GM18907 (cell line): Measurements from ENCODE around the gene PPP1R3C.

Experiments
- ATAC-seq: cut with Tn5 transposase; IDR thresholded peaks from one replicate; pipeline ENCODE4 v1.9.1; 2021; ENCODE audit warnings: mild to moderate bottlenecking, moderate library complexity; ENCODE audit not compliant: unreplicated experiment

The PPP1R3C gene

DNA sequence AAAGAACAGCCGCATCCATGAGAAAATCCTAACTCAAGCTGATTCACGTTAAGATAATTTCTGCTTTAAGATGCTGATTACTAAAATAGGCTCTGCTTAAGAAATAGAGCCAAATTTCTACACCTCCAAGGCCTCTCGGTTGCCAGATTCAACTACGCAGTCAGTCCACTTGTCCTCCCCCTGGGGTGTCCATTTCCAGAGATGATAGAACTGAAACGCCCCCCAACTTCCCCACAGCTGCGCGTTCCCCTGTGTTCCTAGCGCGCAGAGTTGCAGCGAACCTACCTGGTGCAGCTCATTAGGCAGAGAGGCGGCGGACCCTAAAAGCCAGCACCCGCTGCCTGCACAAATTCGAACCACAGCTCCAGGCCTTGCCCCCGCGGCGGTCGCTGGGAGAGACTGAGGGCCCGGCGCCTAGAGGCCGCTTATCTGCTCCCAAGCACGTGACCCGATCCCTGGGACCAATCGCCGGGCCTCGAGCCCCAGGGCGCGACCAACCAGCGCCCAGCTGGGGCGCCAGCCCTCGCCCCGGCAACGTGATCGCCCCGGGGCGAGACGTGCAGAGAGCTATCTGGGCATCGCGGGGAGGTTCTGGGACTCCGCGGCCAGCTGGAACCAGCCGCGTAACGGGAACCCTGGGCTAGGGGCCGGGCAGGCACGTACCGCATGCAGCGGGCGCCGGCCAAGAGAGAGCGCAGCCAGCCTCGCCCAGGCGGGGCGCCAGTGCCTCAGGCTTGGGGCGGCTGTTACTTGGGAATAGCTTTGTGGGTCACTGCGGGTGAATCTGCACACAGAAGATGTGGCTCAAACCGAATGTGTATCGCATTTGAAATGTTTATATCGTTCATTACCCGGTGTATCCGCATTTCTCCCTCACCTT is at the start of gene PPP1R3C:
PPP1R3C (minus strand) TSS at position 401 of the 880 bp plus-strand sequence; CDS start at position 299, 102 bp downstream.
- ATAC-seq, result peak; percentile 77

DNA sequence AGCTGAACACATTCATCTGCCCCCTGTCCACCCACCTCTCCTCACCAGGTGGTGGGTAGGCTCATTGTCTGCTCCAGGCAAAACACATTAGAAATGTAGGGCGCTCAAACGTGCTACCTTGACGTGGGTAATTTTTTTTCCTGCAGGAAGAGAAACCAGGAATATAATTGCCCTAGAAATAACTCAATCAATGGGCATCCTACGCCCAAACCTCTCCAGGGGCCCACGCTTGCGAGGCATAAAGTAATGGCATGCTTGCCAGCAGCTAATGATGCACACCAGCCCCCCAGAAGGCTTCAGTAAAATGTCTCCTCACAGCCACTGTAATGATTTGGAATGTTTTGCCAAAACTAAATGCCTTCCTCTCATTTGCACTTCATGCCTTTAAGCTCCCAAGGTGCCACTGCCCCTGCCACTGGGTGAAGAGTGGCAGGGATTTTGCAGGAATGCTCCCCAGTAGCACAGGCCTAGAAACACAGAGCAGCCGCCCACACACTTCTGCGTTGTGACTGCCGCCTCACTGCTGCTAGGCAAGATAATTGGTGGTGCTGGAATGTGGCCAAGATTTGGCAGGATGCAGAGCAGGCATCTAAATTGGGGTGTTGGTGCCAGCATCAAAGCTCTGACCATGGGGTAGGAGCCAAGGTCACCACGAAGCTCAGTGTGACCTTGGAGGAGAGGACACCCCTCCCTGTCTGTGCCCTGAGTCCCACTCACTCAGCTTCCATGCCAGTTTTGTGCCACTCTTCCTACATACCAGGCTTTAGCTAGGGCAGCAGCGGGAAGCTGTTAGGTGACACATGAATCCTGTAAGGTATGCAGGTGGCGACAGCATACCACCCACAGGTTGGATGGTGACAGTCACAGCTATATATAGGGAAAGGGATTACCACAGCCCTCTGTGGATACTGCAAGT is 48.7 kb upstream of the PPP1R3C start:
- no peak for ATAC-seq

DNA sequence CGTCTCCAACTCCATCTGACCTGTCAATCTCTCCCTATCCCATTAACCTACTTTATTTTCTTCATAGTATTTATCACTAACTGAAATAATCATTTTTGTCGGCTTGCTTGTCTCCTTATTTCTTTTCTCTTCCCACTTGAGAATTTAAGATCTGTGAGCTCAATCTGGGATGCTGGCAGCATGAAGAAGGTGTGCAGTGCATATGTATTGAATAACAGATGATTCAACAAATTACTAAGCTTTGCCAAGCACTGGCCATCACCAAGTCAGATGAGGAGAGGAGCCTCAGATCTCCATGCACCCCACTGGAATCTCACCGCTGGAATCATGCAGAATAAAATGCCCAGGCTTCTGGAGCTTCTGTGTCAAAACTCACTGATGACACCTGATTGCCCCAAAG is 47.6 kb upstream of the PPP1R3C start:
- ATAC-seq, result no peak

DNA sequence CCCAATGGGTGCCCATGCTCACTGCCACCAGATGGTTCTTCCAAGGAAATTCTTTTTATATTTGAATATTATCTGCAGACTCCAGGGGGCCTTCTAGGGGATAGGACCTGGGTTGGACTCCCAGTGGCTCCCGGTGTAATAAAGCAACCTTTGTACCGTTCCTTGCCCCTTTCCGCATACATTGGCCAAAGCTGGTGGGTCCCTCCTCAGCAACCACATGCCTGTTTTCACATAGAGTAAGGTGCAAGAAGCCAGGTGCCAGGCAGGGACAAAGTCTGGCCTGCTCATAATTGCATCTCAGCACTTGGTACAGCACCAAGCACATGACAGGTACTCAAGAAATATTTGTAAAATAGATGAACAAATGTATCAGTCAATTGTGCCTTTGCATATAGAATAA is 46.4 kb upstream of the PPP1R3C start:
- no peak for ATAC-seq

DNA sequence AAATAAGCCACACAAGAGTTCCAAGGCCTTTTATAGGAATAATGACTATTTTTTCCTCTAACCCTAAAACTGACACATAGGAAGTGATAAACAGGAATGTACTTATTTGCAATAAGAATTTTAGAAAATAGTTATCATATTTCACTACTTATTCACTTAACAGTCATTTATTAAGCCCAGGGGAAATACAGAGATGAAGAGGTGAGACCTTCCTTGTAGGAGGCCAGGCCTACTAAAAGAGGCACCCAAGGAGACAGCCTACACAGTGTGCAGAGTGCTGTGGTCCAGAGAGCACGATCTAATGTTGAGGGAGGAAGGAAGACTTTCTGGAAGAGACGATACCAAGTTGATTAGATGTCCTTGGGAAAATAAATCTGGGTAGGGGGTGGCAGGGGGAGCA is 45.0 kb upstream of the PPP1R3C start:
- ATAC-seq, result no peak

DNA sequence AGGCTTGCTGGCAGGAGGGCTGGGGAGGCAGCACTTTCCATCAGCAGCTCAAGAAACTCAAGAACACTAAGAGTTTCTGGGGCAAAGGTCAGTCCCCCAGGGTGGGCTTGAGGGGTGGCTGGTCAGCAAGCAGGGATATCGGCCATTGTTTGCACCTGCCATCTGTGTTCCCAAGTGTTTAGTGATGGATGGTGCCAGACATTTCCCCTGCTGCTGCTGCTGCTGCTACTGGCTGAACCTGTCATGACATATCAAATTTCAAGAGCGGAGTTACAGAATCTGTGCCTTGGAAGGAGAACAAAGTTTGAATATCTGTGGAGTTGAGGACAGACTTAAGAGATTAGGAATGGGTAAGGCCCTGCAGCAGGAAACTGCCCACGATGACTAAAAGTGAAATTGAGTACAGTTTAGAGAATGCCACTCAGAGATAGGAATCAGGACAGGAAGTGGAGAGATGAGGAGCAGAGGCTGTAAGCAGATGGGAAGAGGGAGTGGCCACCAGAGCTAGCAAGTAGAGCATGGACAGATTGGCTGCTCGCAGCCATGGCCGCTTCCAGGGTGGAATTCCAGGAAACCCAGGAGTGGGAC is 39.2 kb upstream of the PPP1R3C start:
- ATAC-seq, result no peak

DNA sequence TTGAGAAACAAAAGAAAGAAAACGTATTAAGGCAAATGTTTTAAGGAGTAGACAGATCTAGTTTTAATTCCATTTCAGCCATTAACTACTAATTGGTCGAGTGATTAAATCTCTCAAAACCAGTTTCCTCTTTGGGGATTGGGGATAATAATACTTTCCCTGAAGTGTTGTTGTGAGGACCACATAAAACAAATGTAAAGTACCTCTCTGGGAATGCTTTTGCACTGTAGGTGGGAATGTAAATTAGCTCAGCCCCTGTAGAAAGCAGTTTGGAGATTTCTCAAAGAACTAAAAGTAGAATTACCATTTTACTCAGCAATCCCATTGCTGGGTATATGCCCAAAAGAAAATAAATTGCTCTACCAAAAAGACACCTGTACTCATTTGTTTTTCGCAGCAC is 36.0 kb upstream of the PPP1R3C start:
- ATAC-seq, result no peak

DNA sequence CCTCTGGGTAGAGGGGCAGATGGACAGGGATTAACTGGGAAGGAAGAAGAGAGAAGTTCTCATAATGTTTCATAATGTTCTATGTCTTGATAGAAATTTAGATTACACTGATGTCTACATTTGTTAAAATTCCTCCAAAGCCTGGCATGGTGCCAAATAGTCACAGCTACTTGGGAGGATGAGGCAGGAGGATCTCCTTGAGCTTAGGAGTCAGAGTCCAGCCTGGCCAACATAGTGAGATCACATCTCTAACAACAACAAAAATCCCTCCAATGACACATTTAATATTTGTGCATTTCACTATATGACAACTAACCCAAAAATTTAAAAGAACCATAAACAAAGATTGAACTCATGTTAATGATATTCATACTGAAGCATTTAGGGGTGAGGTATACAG is 33.0 kb upstream of the PPP1R3C start:
- no peak for ATAC-seq

DNA sequence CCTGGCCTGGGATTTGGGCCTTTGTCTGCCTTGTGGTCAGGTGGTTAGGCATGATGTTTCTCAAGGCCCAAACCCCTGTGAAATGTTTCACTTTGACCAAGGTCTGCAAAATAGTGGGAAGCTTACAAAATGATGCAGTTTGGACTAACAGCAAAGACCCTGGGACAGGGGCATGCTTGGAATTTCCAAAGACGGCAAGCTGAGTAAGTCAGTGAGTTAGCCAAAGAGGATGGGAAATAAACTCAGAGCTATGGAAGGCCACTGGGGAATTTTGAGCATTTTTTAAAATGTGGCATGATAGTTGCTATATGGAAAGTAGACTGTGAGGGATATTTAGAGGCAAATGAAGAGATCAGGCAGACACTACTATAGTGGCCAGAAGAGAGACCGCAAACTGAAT is 31.6 kb upstream of the PPP1R3C start:
- no peak for ATAC-seq

DNA sequence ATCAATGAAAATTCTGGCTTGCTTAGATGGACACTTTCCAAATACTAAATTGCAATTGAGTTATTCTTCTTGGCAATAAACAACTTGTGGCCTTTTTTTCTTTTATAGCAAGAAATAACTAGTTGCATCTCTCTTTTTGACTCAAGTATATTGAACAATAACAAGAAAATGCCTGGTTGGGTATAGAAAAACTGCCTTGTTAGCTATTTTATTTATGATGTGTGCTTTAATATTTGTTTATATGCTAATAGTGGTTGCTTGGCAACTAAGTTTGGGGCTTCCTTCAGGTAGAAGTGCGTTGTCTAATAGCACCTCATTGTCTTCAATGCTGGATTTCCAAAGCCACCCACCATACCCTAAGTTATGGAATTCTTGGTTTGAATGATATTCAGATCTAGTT is 30.1 kb upstream of the PPP1R3C start:
- no peak for ATAC-seq

DNA sequence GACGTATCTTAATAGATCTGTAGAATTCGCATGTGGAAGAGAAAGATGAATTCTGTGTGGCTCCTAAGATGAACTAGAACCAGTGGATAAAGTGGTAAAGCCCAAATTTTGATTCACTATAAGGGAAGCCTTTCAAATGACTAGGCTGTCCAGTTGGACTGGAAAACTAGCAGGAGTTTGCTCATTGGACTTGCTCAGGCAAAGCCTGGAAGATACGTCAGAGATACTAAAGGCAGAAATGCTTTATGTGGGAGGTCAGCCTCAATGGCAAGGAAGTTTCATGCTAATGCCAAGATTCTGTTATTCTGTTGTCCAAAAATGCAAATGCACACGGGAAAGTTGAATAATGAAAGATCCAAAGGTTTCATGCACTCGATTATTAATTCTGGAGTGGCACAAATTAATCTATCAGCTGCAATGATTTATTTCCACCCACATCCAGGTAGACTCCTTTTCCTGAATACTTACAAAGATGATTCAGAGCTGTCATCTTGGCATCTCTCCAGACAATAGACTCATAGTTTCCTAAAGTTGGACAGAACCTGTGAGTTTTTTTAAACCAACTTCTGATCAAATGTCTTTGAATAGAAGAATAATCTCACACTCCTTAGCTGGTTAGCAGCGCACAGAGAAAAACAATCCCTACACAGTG is 20.5 kb upstream of the PPP1R3C start:
- ATAC-seq, result no peak

DNA sequence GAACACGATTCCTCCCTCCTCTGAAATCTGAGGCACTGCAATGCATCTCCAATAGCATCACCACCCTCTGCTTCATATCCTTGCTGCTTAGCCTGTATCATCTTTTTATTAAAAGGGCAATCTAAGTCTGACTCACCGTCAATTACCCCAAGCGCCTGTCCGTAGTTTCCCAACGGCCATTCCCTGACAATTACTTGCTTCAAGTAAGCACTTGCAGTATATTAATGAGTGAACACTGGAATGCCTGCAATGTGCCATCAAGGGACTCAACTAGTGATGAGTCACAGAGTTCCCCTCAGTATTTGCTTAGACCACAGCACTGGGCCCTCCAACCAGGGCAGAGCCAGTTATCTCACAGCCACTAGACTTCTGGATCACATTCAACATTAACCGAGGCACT is 19.5 kb upstream of the PPP1R3C start:
- no peak for ATAC-seq

DNA sequence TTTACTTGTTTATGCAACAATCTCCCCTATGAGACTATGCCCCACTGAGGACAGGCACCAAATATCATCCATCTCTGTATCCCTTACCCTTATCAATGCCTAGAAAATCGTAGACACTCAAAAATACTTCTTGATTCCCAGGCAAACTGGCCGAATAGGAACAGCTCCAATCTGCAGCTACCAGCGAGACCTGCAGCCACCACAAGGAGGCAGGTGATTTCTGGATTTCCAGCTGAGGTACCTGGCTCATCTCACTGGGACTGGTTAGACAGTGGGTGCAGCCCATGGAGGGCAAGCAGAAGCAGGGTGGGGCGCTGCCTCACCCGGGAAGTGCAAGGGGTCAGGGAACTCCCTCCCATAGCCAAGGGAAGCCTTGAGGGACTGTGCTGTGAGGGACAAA is 10.8 kb upstream of the PPP1R3C start:
- no peak for ATAC-seq

DNA sequence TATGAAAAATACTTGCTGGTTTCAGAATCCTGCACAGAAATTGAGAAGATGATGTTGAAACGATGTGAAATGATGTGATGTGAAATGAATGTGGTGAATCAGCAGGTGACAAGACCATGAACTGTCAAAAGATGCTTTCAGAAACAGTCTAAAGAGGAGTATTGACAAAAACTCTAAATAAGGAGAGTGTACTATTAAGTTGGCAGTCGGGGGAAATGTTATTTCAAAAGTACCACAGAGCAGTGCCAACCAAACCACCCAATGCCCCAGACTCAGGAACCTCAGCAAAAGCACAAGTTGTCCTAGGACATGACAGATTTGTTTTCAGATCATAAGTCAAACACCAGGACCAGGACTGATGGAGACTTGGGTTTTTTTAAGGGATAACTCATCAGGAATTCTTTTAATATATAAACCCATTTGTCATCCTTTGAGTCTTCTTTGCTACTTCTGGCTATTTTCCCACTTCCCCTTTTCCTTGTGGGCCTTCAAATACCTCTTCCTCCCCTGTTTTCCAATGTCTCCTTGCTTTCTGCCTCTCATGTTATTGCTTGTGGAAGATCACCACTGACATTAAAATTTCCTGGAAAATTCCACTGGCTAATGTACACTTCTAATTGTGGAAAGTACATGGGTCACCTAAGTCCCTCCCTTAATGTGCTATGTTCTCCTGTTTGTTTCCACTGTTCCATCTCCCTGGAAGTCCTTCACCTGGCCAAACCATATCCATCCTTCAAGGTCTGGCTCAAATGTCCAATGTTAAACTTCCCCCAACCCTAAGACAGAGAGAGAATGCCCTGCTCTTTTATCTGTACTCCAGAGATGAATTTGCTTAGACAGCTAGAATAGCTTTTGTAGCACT is 10.2 kb upstream of the PPP1R3C start:
- ATAC-seq, result no peak

DNA sequence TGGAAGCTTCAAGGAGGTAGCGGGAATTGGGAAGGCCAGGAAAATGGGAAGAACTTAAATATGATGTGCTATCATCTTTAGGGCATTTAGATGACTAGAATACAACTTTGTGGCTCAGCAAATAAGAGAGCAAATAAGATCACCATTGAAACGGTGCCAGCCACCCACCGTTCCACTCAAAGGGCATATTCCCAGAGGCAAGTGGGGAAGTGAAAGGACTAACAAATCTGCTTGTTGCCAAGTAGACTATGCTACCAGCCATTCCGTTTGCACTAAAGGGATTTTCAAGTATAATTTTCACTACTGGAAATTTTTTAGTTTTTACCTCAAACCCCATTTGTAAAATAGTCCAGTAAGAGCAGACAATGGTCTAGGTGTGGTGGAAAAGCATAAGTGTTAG is 4.0 kb upstream of the PPP1R3C start:
- ATAC-seq, result no peak

DNA sequence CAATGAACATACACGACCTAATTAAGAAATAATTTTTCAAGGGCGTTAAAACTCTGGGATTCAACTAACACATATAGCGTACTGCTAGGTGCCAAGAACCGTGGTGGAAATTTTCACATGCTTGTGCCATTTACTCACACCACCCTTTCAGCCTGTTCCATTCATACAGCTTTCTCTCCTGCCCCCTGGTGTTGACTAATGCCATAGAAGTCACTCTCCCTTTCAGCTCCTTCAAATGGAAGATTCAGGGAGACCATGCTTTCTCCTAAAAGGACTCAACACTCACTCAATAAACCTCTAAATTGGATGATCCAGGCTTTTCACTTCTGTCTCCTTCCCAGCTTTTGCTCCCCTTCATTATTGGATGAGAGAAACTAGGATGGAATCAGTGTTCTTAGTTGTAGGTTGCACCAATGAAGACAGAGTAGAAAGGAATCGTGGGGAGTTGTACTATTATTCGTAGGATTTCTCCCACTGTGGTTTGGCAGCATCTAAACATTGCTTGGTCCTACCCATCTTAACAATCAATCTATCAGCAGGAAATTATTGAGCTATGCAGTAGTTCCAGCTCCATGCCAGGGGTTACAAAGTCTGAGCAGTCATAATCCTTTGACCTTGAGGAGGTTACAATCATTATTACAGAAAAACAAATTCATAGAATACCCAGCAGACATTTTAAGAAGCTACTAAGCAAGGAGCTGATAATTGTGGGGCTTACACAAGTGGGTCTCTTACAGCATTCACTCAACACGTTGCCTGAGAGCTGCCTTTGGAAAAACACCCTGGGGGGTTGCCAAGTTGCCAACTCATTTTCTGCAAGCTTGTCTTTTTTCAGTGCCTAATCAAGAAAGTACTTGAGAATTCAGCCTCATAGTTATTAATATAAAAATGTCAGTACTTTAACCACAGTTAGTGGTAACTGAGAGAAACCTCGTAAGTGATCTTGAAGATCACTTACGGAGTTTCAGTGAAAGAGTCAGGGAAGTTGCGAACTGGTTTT is 2.8 kb upstream of the PPP1R3C start:
- no peak for ATAC-seq

DNA sequence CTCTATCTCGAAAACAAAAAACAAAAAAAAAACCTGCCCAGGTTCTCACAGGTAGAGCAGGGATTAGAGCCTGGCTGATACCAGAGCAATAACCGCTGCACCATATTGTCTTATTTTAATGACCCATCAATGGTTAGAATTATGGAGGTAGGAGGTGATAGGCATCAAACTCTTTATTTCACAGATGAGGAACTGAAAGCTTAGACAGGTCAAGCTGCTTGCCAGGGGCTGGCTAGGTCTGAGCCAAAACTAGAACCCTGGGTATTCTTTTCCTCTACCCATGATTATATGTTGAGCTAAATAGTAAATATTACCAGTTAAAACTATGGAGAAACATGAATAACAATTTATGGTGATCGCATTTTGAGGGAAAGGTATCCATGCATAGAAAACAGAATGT is 2.0 kb upstream of the PPP1R3C start:
- no peak for ATAC-seq

DNA sequence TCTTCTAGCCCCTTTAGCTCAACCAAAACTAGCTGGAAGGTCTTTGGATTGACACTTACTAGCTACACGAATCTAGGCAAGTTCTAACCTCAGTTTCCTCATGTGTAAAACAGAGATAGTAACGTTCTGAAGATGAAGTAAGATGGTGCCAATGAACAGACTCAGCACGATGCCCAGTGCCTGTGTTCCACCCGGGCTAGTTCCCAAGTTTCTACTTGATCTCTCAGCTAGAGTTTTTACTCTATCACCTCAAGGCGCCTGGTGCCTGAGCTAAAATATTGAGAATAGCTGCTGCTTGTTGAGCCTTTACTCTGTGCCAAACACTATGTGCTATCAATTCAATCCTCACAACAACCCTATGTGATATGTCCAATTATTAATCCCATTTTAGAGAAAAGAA is 1.4 kb upstream of the PPP1R3C start:
- ATAC-seq, result no peak

DNA sequence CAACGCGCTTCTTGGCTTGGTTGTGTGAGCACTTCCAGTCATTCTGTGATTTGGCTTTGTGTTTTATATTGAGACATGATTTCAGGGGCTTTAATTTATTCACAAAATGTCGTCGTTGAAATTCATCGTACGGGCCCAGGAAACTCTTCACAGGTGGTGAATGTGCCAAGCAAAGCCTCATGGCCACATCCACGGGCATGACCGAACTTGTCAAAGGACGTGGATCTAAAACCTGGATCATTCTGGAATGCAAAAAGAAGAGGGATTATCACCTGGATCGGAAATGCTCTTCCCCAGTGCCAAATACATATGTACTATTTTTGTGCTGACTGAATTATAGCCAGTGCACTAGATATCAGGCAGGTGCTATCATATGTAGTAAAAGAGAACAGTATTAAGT is 2.2 kb downstream of the PPP1R3C start:
- no peak for ATAC-seq
